H9 (cell line): ENCODE data around the gene NDUFA3. TPM values are rescaled to one million over a fixed set of nuclear protein-coding genes. Genes with fewer than 3 reads are reported as not detected.

Experiments
- DNase-seq: peaks from one replicate; pipeline ENCODE4 v3.0.0-alpha.2; 2017
- H2AFZ ChIP-seq: one replicate; pipeline ENCODE4 v1.6.1; 2013; ENCODE audit warnings: mild to moderate bottlenecking, low read length, control low read depth, moderate library complexity
- H2AK5ac ChIP-seq: 2 replicates; pipeline ENCODE4 v1.6.1; 2013; ENCODE audit warnings: low read length, control low read depth, mixed read lengths; ENCODE audit not compliant: insufficient read length
- H2BK120ac ChIP-seq: one replicate; pipeline ENCODE4 v1.6.1; 2013; ENCODE audit warnings: low read depth, mild to moderate bottlenecking, low read length, control low read depth, inconsistent platforms; ENCODE audit not compliant: poor library complexity, severe bottlenecking
- H2BK12ac ChIP-seq: 2 replicates; pipeline ENCODE4 v1.6.1; 2013; ENCODE audit warnings: low read length, control low read depth, mixed read lengths, low read depth; ENCODE audit not compliant: insufficient read length
- H2BK15ac ChIP-seq: 2 replicates; pipeline ENCODE4 v1.6.1; 2013; ENCODE audit warnings: low read depth, low read length, control low read depth
- H2BK20ac ChIP-seq: one replicate; pipeline ENCODE4 v1.6.1; 2013; ENCODE audit warnings: low read depth, mild to moderate bottlenecking, low read length, control low read depth, inconsistent platforms; ENCODE audit not compliant: poor library complexity, severe bottlenecking
- H2BK5ac ChIP-seq: 2 replicates; pipeline ENCODE4 v1.6.1; 2013; ENCODE audit warnings: low read length, control low read depth, mixed read lengths; ENCODE audit not compliant: insufficient read length
- H3K14ac ChIP-seq: 2 replicates; pipeline ENCODE4 v1.6.1; 2013; ENCODE audit warnings: low read length, control low read depth; ENCODE audit not compliant: insufficient read depth
- H3K18ac ChIP-seq: 2 replicates; pipeline ENCODE4 v1.6.1; 2013; ENCODE audit warnings: low read depth, mild to moderate bottlenecking, mixed read lengths, low read length, control low read depth; ENCODE audit not compliant: insufficient read length
- H3K23ac ChIP-seq: 2 replicates; pipeline ENCODE4 v1.6.1; 2013; ENCODE audit warnings: low read length, control low read depth, mixed read lengths, low read depth; ENCODE audit not compliant: insufficient read length
- H3K23me2 ChIP-seq: 2 replicates; pipeline ENCODE4 v1.6.1; 2013; ENCODE audit warnings: low read depth, mild to moderate bottlenecking, mixed read lengths, low read length, control low read depth; ENCODE audit not compliant: insufficient read length, poor library complexity, severe bottlenecking
- H3K27ac ChIP-seq: 2 replicates; pipeline ENCODE4 v1.5.1; 2013; ENCODE audit warnings: low read length, control low read depth, mixed read lengths, low read depth; ENCODE audit not compliant: insufficient read length
- H3K27me3 ChIP-seq: 2 replicates; pipeline ENCODE4 v1.6.1; 2013; ENCODE audit warnings: low read length, control low read depth, inconsistent platforms; ENCODE audit not compliant: insufficient read depth
- H3K4ac ChIP-seq: 2 replicates; pipeline ENCODE4 v1.6.1; 2013; ENCODE audit warnings: low read depth, mild to moderate bottlenecking, control low read depth, inconsistent platforms, low read length, moderate library complexity
- H3K4me1 ChIP-seq: 2 replicates; pipeline ENCODE4 v1.6.1; 2013; ENCODE audit warnings: low read length, control low read depth, inconsistent platforms; ENCODE audit not compliant: insufficient read depth
- H3K4me2 ChIP-seq: 2 replicates; pipeline ENCODE4 v1.6.1; 2013; ENCODE audit warnings: low read length, control low read depth, mixed read lengths; ENCODE audit not compliant: insufficient read length, insufficient read depth
- H3K56ac ChIP-seq: 2 replicates; pipeline ENCODE4 v1.6.1; 2013; ENCODE audit warnings: low read depth, mild to moderate bottlenecking, mixed read lengths, low read length, control low read depth; ENCODE audit not compliant: insufficient read length
- H3K79me1 ChIP-seq: 2 replicates; pipeline ENCODE4 v1.6.1; 2013; ENCODE audit warnings: low read depth, mild to moderate bottlenecking, moderate library complexity, low read length, control low read depth, inconsistent platforms; ENCODE audit not compliant: insufficient read depth, poor library complexity, severe bottlenecking
- H3K79me2 ChIP-seq: 2 replicates; pipeline ENCODE4 v1.6.1; 2013; ENCODE audit warnings: low read length, control low read depth, inconsistent platforms; ENCODE audit not compliant: insufficient read depth
- H3K9ac ChIP-seq: 2 replicates; pipeline ENCODE4 v1.6.1; 2013; ENCODE audit warnings: low read length, control low read depth, mixed read lengths; ENCODE audit not compliant: insufficient read length; ENCODE audit errors: extremely low read depth
- H3K9me3 ChIP-seq: one replicate; pipeline ENCODE4 v1.6.1; 2013; ENCODE audit warnings: low read depth, low read length, inconsistent platforms; ENCODE audit not compliant: control insufficient read depth
- H3T11ph ChIP-seq: one replicate; pipeline ENCODE4 v1.6.1; 2013; ENCODE audit warnings: mild to moderate bottlenecking, low read length, control low read depth, inconsistent platforms
- H4K20me1 ChIP-seq: one replicate; pipeline ENCODE4 v1.6.1; 2013; ENCODE audit not compliant: control insufficient read depth, insufficient read length, insufficient read depth
- H4K5ac ChIP-seq: 2 replicates; pipeline ENCODE4 v1.6.1; 2013; ENCODE audit warnings: low read depth, mild to moderate bottlenecking, mixed read lengths, low read length, control low read depth; ENCODE audit not compliant: insufficient read length
- H4K8ac ChIP-seq: replicated peaks from 2 replicates; pipeline ENCODE4 v1.6.1; 2013; ENCODE audit warnings: low read length, control low read depth, mixed read lengths, low read depth; ENCODE audit not compliant: insufficient read length
- H4K91ac ChIP-seq: 2 replicates; pipeline ENCODE4 v1.6.1; 2013; ENCODE audit warnings: low read depth, mild to moderate bottlenecking, moderate library complexity, mixed read lengths, low read length, control low read depth; ENCODE audit not compliant: insufficient read length
- H3K27ac Mint-ChIP-seq, 3 experiments: 2 replicates in 2 of 3; 3 replicates in 1 of 3; pipeline ENCODE4 v1.8.0; 2020 to 2021; ENCODE audit warnings: mixed read lengths in 3 of 3, mild to moderate bottlenecking in 1 of 3, moderate library complexity in 1 of 3
- H3K27me3 Mint-ChIP-seq: 2 replicates; pipeline ENCODE4 v1.8.0; 2021; ENCODE audit warnings: low read depth, mild to moderate bottlenecking, moderate library complexity, mixed read lengths
- H3K36me3 Mint-ChIP-seq, 3 experiments: 2 replicates in 2 of 3; 3 replicates in 1 of 3; pipeline ENCODE4 v1.8.0; 2020 to 2021; ENCODE audit warnings: low read depth in 3 of 3, mixed read lengths in 3 of 3; ENCODE audit not compliant: insufficient read depth in 1 of 3
- H3K4me1 Mint-ChIP-seq, 2 experiments: 2 replicates each; pipeline ENCODE4 v1.8.0; 2020; ENCODE audit warnings: mixed read lengths in 2 of 2
- H3K4me3 Mint-ChIP-seq, 2 experiments: 2 replicates in 1 of 2; 3 replicates in 1 of 2; pipeline ENCODE4 v1.8.0; 2020 to 2021; ENCODE audit warnings: mild to moderate bottlenecking in 2 of 2, mixed read lengths in 2 of 2, moderate library complexity in 1 of 2
- H3K9me3 Mint-ChIP-seq, 2 experiments: 2 replicates in 1 of 2; 3 replicates in 1 of 2; pipeline ENCODE4 v1.8.0; 2020; ENCODE audit warnings: mild to moderate bottlenecking in 2 of 2, mixed read lengths in 2 of 2, moderate library complexity in 1 of 2
- CTCF ChIP-seq: fragments of 200-600 bp; sonication (generic); conservative IDR thresholded peaks from 3 replicates; pipeline ENCODE4 v1.8.0; 2021; ENCODE audit warnings: antibody characterized with exemption, mild to moderate bottlenecking
- WGBS: extraction: QIAGEN DNeasy Blood & Tissue Kit; methylation state at CpG from one replicate; pipeline ENCODE4 v1.1.7; 2013; ENCODE audit warnings: missing lambda C conversion rate, low lambda C conversion rate, mixed read lengths; ENCODE audit not compliant: insufficient read length; ENCODE audit errors: extremely low coverage; 5-methylcytosine and 5-hydroxymethylcytosine counted together
- total RNA-seq: library from RNA; stranded (reverse); gene quantifications from 2 replicates; pipeline ENCODE4 v1.2.1, GENCODE V29; 2021

Gene NDUFA3
- total RNA-seq, 1 experiment from 2014 or later = 174 TPM

GRCh38 chr19:54145541-54146158, 43.0 kb downstream of the NDUFA3 start:
- no peak overlapping the region for H3K9ac ChIP-seq
- H3K27ac ChIP-seq = no peak overlapping the region
- H3K4me3 Mint-ChIP-seq = no peak overlapping the region
- no peak overlapping the region for H2BK12ac ChIP-seq
- peaks cover 1% of the 10 kb centered on the region; the same call in 1 of the 2 replicates for H3K27me3 Mint-ChIP-seq
- no peaks in the 10 kb centered on the region for H4K20me1 ChIP-seq
- H2BK120ac ChIP-seq = no peak overlapping the region
- H2BK15ac ChIP-seq = no peak overlapping the region
- no peak overlapping the region for H2AK5ac ChIP-seq
- H3K4me2 ChIP-seq = no peak overlapping the region
- no peaks in the 10 kb centered on the region; a peak in 1 of 5 replicates for H3K9me3 Mint-ChIP-seq
- no peak overlapping the region for H3K4ac ChIP-seq
- H3K14ac ChIP-seq = no peak overlapping the region
- no peak overlapping the region for H3K27ac Mint-ChIP-seq
- no peak for TF ChIP-seq CTCF
- H3K4me1 ChIP-seq = no peaks in the 10 kb centered on the region
- H3K18ac ChIP-seq = no peak overlapping the region
- no peak for DNase-seq
- no peak overlapping the region for H4K5ac ChIP-seq
- no peak overlapping the region for H3K23ac ChIP-seq
- H2AFZ ChIP-seq = no peak overlapping the region
- H2BK20ac ChIP-seq = no peak overlapping the region
- no peak overlapping the region for H3K56ac ChIP-seq
- H3K36me3 Mint-ChIP-seq = peaks cover 72 to 88% (median 85%) of the 10 kb centered on the region in 3 experiments
- peaks cover under 1% of the 10 kb centered on the region for H3K79me1 ChIP-seq
- no CpG with 5 or more reads among the region's 28 CpGs for WGBS
- H3K23me2 ChIP-seq = no peaks in the 10 kb centered on the region
- no peak overlapping the region for H4K91ac ChIP-seq
- H3K79me2 ChIP-seq = peaks cover 6% of the 10 kb centered on the region; the same call in 1 of the 2 replicates
- no peaks in the 10 kb centered on the region for H3K9me3 ChIP-seq
- H3T11ph ChIP-seq = no peak overlapping the region
- peaks cover 4 to 6% of the 10 kb centered on the region in 2 experiments for H3K4me1 Mint-ChIP-seq
- no peaks in the 10 kb centered on the region for H3K27me3 ChIP-seq
- H2BK5ac ChIP-seq = no peak overlapping the region
- no peak overlapping the region for H4K8ac ChIP-seq
